Endothelial cell of hepatic sinusoid (primary cell): ENCODE measurements around the gene IARS1.

Experiments
- in situ Hi-C: cut with HindIII; loops from 2 replicates; pipeline ENCODE4 v1.10.0; 2017; ENCODE audit warnings: low sequenced_read_pairs

The IARS1 gene

GRCh38 chr9:92295827-92296258 is 2.3 kb upstream of the IARS1 start:
- in situ Hi-C loops, result no loop called here

- in situ Hi-C loops, result no loop called here
Observed at GRCh38 chr9:92295240-92295790, 1.8 kb upstream of the IARS1 start.

GRCh38 chr9:92294297-92294676 is 790 bp upstream of the IARS1 start:
- in situ Hi-C loops, result no loop called here

DNA sequence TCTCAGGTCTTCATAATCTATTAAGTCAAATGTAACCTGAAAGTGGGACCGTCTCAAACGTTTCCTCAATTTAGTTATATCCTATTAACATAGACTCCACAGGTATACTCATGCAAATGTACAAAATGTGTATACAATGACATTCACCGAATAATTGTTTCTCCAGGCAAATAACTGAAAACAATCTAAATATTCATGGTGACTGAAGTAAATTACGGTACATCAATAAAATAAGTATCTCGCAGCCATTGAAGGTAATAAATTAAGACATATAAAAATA is 482 bp downstream of the IARS1 start:
- in situ Hi-C loops, result no loop called here

DNA sequence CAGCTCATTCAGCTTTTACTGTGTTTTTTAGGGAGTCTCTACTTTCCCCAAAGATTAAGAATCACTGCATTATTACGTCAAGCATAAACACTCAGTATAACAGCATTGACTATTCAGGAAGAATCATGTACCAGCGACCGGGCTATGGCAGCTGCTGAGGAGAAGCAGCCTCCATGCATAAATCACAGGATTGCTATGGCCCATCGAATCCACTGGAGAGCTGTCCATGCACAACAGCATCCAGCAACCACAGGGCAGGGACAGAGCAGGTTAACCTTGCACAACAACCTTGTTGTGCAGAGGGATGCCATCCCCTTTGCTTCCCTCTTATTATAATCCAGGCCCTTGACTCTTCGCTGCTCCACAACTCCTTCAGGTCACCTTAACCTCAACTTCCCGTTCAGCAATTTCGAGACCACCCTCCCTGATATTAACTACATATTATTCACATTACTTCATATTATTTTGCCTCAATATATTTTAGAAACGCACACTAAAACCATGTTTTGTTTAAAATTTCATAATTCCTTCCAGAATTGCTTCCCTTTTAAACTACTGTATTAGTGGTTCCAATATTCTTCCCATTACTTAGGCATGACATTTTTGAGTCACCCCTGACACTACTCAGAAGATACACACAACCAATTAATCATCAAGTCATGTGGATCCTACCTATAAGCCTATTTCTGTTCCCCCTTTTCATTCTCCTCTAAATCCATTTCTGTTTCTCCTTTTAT is 991 bp downstream of the IARS1 start:
- in situ Hi-C loops, result no loop called here

GRCh38 chr9:92291577-92291976 is 1.9 kb downstream of the IARS1 start:
- in situ Hi-C loops, result no loop called here

DNA sequence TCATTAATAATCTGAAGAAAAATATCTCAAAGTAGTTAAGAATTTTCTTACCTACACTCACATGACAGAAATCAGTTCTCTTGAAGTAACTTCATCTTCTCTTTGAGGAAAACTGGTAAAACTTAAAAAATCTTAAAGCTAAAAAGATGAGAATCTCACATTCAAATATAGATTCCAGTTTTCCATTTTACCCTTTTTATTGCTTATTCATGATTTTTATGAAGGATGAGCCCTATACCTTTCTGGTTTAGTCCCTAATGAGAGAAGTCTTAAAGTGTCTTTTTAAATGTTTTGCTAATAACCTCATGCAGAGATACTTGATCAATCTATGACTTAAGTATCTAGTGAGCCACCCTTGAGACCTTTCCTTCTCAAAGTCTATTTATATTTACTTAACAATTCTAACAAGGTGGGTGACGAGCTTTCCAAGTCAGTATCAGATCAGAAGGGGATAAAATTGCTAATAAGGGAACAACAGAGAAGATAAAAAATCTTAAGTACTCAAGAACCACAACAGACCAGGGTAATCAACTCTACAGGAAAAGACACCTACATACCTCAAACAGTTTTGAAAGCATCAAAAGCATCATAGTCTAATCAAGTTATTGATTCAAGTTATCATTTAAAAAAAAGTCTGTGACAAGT is 2.6 kb downstream of the IARS1 start:
- in situ Hi-C loops, result no loop called here

DNA sequence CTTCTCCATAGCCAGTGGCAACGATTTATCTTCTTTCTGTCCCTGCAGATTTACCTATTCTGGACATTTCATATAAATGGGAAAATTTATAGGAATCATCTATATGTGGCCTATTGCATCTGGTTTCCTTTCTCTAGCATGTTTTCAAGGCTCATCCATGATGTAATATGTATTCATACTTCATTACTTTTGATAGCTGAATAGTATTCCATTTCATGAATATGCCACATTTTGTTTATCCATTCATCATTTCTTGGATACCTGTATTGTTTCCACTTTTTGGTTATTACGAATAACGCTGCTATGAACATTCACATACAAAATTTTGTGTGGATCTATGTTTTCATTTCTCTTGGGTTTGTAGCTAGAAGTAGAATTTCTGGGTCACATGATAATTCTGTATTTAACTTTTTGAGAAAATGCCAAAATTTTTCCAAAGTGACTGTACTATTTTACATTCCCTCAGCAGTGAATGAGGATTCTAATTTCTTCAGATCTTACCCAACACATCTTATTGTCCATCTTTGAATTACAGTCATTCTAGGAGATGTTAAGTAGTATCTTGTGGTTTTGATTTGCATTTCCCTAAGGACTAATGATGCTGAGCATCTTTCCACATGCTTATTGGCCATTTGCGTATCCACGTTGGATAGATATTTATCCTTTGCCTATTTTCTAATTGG is 3.6 kb downstream of the IARS1 start:
- in situ Hi-C loops, result no loop called here

- in situ Hi-C loops, result no loop called here
Observed at GRCh38 chr9:92279302-92279701, 14.2 kb downstream of the IARS1 start.

- in situ Hi-C loops, result no loop called here
Observed at GRCh38 chr9:92278110-92278509, 15.4 kb downstream of the IARS1 start.

DNA sequence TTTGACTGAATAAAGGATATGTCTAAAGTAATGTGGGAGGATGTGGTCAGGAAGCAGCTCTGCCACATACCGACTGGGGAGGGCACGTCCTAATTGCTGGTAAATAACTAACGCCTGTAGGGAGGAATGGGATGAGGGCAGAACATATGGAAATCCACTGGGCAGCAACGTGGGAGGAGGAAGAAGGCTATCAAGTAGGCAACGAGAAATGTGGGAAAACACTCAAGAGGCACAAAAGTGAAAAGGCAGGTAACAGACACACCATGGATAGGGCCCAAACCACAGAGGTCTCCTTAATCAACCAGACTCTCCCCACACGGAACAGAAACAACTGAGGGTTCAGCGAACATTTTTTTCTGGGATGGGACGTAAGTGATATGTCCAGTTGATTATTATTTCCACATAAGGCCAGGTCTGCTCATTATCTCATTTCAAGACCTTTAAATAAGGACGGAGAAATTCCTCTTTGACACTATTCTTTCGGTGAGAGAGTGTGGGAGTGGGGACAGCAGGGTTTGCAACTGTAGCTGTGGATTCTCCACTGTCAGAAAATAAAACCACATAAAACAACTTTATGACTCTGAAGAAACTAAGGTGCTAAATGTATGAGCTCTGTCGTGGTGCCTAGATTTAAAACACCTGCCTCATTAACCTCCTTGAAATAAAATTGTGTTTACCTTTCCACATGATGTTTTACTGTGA is 17.0 kb downstream of the IARS1 start:
- in situ Hi-C loops, result no loop called here

DNA sequence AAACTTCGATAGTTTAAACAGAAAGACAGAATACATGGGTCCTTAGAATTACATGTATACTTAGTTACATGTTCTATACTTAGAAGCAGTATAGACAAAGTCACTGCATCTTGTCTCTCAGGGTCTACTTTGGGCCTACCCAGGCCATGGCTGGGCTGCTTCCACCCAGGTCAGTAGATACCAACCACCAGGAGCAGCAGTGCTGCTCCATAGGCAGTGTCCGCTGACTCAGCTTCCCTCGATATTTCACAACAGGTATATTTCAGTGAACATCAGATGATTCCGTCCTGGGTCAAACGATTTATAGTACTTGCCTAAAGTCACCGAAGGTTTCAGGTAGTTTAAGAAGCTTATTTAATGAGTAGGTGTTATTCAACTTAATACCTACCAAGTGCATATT is 18.0 kb downstream of the IARS1 start:
- in situ Hi-C loops, result no loop called here

GRCh38 chr9:92270511-92270910 is 23.0 kb downstream of the IARS1 start:
- in situ Hi-C loops, result no loop called here

DNA sequence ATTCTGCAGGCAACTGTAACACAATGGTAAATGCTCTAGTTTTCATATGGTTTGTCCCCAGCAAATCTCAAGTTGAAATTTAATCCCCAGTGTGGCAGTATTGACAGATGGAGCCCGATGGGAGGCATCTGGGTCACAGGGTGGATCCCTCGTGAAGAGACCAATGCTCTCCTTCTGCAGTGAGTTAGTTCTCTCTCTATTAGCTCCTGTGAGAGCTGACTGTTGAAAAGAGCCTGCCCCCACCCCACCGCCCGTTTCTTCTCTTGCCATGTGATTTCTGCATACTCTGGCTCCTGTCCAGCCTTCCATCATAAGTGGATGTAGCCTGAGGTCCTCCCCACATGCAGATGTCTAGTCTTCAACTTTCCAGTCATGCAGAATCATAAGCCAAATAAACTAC is 27.0 kb downstream of the IARS1 start:
- in situ Hi-C loops, result no loop called here

GRCh38 chr9:92265154-92265553 is 28.3 kb downstream of the IARS1 start:
- in situ Hi-C loops, result no loop called here

GRCh38 chr9:92263131-92263530 is 30.4 kb downstream of the IARS1 start:
- in situ Hi-C loops, result no loop called here

GRCh38 chr9:92257327-92257726 is 36.2 kb downstream of the IARS1 start:
- in situ Hi-C loops, result no loop called here

GRCh38 chr9:92254381-92255337 is 38.8 kb downstream of the IARS1 start:
- in situ Hi-C loops, result no loop called here

GRCh38 chr9:92253656-92254055 is 39.8 kb downstream of the IARS1 start:
- in situ Hi-C loops, result no loop called here

GRCh38 chr9:92247981-92248380 is 45.5 kb downstream of the IARS1 start:
- in situ Hi-C loops, result no loop called here
